WTC11 (cell line): ENCODE measurements around the gene FRYL.

Source experiments
- CBFB ChIP-seq: sonication (generic); formaldehyde crosslinking; IDR thresholded peaks from 2 replicates; pipeline ENCODE4 v1.8.1; 2022; ENCODE audit warnings: mild to moderate bottlenecking, low read depth, missing genetic modification reagents
- CREM ChIP-seq: sonication (generic); formaldehyde crosslinking; IDR thresholded peaks from 2 replicates; pipeline ENCODE4 v1.8.1; 2022; ENCODE audit warnings: mild to moderate bottlenecking, missing genetic modification reagents, moderate library complexity
- ELF4 ChIP-seq: sonication (generic); formaldehyde crosslinking; IDR thresholded peaks from 2 replicates; pipeline ENCODE4 v1.8.1; 2022; ENCODE audit warnings: low read depth, mild to moderate bottlenecking, moderate library complexity, missing genetic modification reagents
- GRHL2 ChIP-seq: fragments of 250-450 bp; sonication (Bioruptor Pico); IDR thresholded peaks from 2 replicates; pipeline ENCODE4 v1.8.0; 2022; ENCODE audit warnings: mild to moderate bottlenecking, moderate library complexity; ENCODE audit not compliant: insufficient replicate concordance, severe bottlenecking
- NR2C2 ChIP-seq: sonication (generic); formaldehyde crosslinking; IDR thresholded peaks from 2 replicates; pipeline ENCODE4 v1.8.0; 2022; ENCODE audit warnings: mild to moderate bottlenecking, missing genetic modification reagents
- SMAD3 ChIP-seq: sonication (generic); formaldehyde crosslinking; IDR thresholded peaks from 2 replicates; pipeline ENCODE4 v1.8.0; 2022; ENCODE audit warnings: missing genetic modification reagents, mild to moderate bottlenecking, borderline replicate concordance
- SP1 ChIP-seq: sonication (generic); formaldehyde crosslinking; conservative IDR thresholded peaks from 2 replicates; pipeline ENCODE4 v1.8.1; 2022; ENCODE audit warnings: missing genetic modification reagents
- TF ChIP-seq, protein P1 (sequence below): sonication (generic); formaldehyde crosslinking; IDR thresholded peaks from 2 replicates; pipeline ENCODE4 v1.8.1; 2023; ENCODE audit warnings: mild to moderate bottlenecking, moderate library complexity, missing genetic modification reagents
- TF ChIP-seq, protein P2 (sequence below): fragments of 200-600 bp; IDR thresholded peaks from 2 replicates; pipeline ENCODE4 v1.8.0; 2022; ENCODE audit warnings: antibody characterized with exemption
- TF ChIP-seq, protein P3 (sequence below): sonication (generic); formaldehyde crosslinking; IDR thresholded peaks from 2 replicates; pipeline ENCODE4 v1.8.1; 2023; ENCODE audit warnings: mild to moderate bottlenecking, missing genetic modification reagents, moderate library complexity
- TF ChIP-seq, protein P4 (sequence below): sonication (generic); formaldehyde crosslinking; IDR thresholded peaks from 2 replicates; pipeline ENCODE4 v1.8.1; 2022; ENCODE audit warnings: low read depth, missing genetic modification reagents, borderline replicate concordance

DNA sequence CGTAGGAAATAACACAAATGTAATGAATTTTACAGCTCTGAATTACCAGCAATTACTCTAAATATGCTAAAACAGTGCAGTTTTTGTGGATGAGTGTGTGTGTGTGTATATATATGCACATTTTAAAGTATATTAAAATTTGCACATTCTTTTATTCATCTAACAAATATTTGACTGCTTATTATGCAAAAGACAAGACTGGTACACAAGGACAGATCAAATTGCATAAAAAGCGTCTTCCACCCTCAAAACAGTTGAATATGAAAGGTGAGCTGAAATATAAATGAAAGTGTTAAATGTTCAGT lies 276.1 kb downstream of the FRYL start:
- no peak for TF ChIP-seq CBFB (CRISPR knock-in tag)
- TF ChIP-seq, protein P1, sequence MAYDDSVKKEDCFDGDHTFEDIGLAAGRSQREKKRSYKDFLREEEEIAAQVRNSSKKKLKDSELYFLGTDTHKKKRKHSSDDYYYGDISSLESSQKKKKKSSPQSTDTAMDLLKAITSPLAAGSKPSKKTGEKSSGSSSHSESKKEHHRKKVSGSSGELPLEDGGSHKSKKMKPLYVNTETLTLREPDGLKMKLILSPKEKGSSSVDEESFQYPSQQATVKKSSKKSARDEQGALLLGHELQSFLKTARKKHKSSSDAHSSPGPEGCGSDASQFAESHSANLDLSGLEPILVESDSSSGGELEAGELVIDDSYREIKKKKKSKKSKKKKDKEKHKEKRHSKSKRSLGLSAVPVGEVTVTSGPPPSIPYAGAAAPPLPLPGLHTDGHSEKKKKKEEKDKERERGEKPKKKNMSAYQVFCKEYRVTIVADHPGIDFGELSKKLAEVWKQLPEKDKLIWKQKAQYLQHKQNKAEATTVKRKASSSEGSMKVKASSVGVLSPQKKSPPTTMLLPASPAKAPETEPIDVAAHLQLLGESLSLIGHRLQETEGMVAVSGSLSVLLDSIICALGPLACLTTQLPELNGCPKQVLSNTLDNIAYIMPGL (CRISPR knock-in tag) = no peak
- TF ChIP-seq, protein P2, sequence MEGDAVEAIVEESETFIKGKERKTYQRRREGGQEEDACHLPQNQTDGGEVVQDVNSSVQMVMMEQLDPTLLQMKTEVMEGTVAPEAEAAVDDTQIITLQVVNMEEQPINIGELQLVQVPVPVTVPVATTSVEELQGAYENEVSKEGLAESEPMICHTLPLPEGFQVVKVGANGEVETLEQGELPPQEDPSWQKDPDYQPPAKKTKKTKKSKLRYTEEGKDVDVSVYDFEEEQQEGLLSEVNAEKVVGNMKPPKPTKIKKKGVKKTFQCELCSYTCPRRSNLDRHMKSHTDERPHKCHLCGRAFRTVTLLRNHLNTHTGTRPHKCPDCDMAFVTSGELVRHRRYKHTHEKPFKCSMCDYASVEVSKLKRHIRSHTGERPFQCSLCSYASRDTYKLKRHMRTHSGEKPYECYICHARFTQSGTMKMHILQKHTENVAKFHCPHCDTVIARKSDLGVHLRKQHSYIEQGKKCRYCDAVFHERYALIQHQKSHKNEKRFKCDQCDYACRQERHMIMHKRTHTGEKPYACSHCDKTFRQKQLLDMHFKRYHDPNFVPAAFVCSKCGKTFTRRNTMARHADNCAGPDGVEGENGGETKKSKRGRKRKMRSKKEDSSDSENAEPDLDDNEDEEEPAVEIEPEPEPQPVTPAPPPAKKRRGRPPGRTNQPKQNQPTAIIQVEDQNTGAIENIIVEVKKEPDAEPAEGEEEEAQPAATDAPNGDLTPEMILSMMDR = no peak
- no peak for TF ChIP-seq SP1 (CRISPR knock-in tag)
- no peak for TF ChIP-seq SMAD3 (CRISPR knock-in tag)
- no peak for TF ChIP-seq GRHL2
- TF ChIP-seq, protein P3, sequence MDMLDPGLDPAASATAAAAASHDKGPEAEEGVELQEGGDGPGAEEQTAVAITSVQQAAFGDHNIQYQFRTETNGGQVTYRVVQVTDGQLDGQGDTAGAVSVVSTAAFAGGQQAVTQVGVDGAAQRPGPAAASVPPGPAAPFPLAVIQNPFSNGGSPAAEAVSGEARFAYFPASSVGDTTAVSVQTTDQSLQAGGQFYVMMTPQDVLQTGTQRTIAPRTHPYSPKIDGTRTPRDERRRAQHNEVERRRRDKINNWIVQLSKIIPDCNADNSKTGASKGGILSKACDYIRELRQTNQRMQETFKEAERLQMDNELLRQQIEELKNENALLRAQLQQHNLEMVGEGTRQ = no peak
- TF ChIP-seq NR2C2 (CRISPR knock-in tag) = no peak
- TF ChIP-seq CREM (CRISPR knock-in tag) = no peak
- TF ChIP-seq, protein P4, sequence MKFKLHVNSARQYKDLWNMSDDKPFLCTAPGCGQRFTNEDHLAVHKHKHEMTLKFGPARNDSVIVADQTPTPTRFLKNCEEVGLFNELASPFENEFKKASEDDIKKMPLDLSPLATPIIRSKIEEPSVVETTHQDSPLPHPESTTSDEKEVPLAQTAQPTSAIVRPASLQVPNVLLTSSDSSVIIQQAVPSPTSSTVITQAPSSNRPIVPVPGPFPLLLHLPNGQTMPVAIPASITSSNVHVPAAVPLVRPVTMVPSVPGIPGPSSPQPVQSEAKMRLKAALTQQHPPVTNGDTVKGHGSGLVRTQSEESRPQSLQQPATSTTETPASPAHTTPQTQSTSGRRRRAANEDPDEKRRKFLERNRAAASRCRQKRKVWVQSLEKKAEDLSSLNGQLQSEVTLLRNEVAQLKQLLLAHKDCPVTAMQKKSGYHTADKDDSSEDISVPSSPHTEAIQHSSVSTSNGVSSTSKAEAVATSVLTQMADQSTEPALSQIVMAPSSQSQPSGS = no peak
- TF ChIP-seq ELF4 (CRISPR knock-in tag) = no peak
